ENCODE results near the gene CRB3. TPM values are rescaled to one million over a fixed set of nuclear protein-coding genes. Genes with fewer than 3 reads are reported as not detected.

The CRB3 gene
- total and polyA plus RNA-seq, 11 donors, result 0.28 to 1.6 (median 0.46) TPM; not detected in 7

GRCh38 chr19:6446452-6446851 lies 17.6 kb upstream of the CRB3 start:
- 88 to 93% (median 92%) methylated on average over 3 of the region's 3 CpGs for WGBS, 4 donors

DNA sequence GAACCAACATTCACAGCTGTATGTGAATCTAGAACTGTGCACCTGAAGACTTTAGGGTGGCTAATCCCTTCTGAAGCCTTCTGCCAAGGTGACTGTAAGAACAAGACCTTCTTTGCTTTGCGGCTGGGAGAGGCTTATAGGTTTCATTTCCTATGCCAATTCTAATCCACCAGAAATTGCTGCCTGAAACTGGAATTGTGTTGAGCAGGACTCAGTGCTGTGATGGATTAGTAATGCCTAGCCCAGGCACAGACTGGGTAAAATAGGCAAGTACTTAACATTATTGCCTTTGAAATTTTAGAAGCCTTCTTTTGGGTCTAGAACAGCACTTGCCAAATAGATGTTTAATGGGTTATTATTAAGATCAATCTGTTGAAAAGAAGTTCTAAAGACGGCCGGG lies 16.0 kb upstream of the CRB3 start:
- DNase-seq (no peak), ATAC-seq (no peak)
- Histone ChIP-seq H3K27ac (no peak overlapping the region), H3K36me3 (peaks cover 0 to 51% (median 15%) of the 10 kb centered on the region in 9 donors), H3K4me3 (no peak overlapping the region), H3K9me3 (peaks cover 0 to 18% (median 0%) of the 10 kb centered on the region in 12 donors), H3K27me3 (no peaks in the 10 kb centered on the region), H3K4me1 (no peaks in the 10 kb centered on the region)
- intact Hi-C loops (cut with DNase I), result no loop called here
- no peak for TF ChIP-seq CTCF (IDR thresholded peaks at IDR 0.05)
- no peak for TF ChIP-seq POLR2A (IDR thresholded peaks at IDR 0.05)
- 89 to 96% (median 92%) methylated on average over 3 of the region's 3 CpGs for WGBS, 4 donors

More at GRCh38 chr19:6446452-6446851, 17.6 kb upstream of the CRB3 start:
- intact Hi-C loops (cut with DNase I), result no loop called here
- Histone ChIP-seq H3K27ac (no peak overlapping the region), H3K4me1 (no peaks in the 10 kb centered on the region), H3K27me3 (no peaks in the 10 kb centered on the region), H3K4me3 (no peak overlapping the region), H3K36me3 (peaks cover 0 to 39% (median 4%) of the 10 kb centered on the region in 9 donors), H3K9me3 (peaks cover 0 to 18% (median 0%) of the 10 kb centered on the region in 12 donors)
- TF ChIP-seq CTCF (IDR thresholded peaks at IDR 0.05) (no peak), POLR2A (IDR thresholded peaks at IDR 0.05) (no peak)
- DNase-seq (no peak), ATAC-seq (no peak)

DNA sequence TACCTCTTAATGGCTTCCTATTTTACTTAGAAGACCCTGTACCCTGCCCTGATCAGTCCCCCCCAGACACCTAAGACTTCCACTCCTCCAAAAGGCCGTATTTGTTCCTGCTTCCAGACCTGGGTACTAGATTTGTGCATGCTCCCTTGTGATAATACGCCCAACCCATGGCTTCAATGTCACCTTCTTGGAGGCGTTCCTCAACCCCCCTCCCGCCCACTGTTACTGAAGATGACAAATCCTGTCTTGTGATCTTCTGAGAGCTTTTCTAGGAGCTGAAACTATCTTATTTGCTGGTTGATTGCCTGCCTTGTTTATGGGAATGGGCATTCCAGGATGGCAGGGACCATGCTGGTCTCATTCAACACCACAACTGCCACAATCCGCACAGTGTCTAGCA lies 13.9 kb upstream of the CRB3 start:
- H3K4me1 ChIP-seq, result no peaks in the 10 kb centered on the region
- peaks cover 0 to 37% (median 10%) of the 10 kb centered on the region in 12 donors for H3K9me3 ChIP-seq
- H3K27me3 ChIP-seq, result no peaks in the 10 kb centered on the region
- TF ChIP-seq POLR2A (IDR thresholded peaks at IDR 0.05) (no peak), CTCF (IDR thresholded peaks at IDR 0.05) (no peak)
- H3K36me3 ChIP-seq, result peaks cover 3 to 68% (median 36%) of the 10 kb centered on the region in 9 donors
- 95 to 96% (median 96%) methylated on average over 5 of the region's 5 CpGs for WGBS, 4 donors
- ATAC-seq (no peak), DNase-seq (no peak)
- intact Hi-C loops (cut with DNase I), result no loop called here
- H3K27ac ChIP-seq, result no peak overlapping the region
- H3K4me3 ChIP-seq, result no peak overlapping the region

DNA sequence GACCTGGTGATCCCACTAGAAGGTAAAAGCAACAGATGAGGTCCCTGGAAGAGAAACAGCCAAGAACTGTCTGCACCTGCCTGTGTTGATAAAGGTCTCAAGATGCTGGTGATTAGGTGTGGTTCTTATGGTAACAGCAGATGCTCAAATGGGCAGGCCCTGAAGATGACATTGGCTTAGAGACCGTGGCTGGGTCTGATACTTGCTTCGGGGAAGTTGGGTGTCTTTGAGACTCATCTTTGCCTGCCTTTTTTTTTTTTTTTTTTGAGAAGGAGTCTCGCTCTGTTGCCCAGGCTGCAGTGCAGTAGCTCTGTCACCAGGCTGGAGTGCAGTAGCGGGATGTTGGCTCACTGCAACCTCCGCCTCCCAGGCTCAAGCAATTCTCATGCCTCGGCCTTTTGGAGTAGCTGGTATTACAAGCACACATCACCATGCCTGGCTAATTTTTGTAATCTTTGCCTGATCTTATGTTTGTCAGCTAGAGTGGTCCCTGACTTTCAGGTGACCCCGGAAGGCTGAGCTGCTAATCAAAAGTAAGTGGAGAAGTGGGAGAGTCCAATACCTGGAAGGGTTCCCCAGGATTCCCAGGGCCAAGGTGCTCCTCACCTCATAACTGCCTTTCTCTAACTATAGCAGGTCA lies 12.4 kb upstream of the CRB3 start:
- H3K36me3 ChIP-seq, result peaks cover 3 to 57% (median 36%) of the 10 kb centered on the region in 9 donors
- H3K4me1 ChIP-seq, result no peaks in the 10 kb centered on the region
- ATAC-seq (no peak), DNase-seq (no peak)
- TF ChIP-seq CTCF (IDR thresholded peaks at IDR 0.05), result no peak
- TF ChIP-seq POLR2A (IDR thresholded peaks at IDR 0.05), result no peak
- no peak overlapping the region for H3K4me3 ChIP-seq
- no peak overlapping the region for H3K27ac ChIP-seq
- H3K27me3 ChIP-seq, result no peaks in the 10 kb centered on the region
- 91 to 96% (median 95%) methylated on average over 7 of the region's 7 CpGs for WGBS, 4 donors
- H3K9me3 ChIP-seq, result peaks cover 0 to 24% (median 9%) of the 10 kb centered on the region in 12 donors
- intact Hi-C loops (cut with DNase I), result no loop called here
